Tibial artery (tissue), 4 donors: ENCODE measurements around the gene MAP2K6.

Experiments used
- DNase-seq, 2 donors: peaks; one replicate each; pipeline ENCODE4 v3.0.0-alpha.2; 2019
- H3K27ac ChIP-seq, 2 donors: fragments of 200-600 bp; sonication (generic) in 1 of 2; 1 replicate in 1 of 2; 2 replicates in 1 of 2; pipeline ENCODE4 v1.5.1; 2018 to 2019; ENCODE audit warnings: mild to moderate bottlenecking in 1 of 2
- H3K27me3 ChIP-seq, 2 donors: fragments of 200-600 bp; sonication (generic) in 1 of 2; one replicate each; pipeline versions ENCODE4 v1.5.1 to v1.6.0; 2016 to 2019
- H3K36me3 ChIP-seq, 3 donors: fragments of 200-600 bp; sonication (generic) in 2 of 3; one replicate each; pipeline ENCODE4 v1.5.1; 2016 to 2019; ENCODE audit warnings: mild to moderate bottlenecking in 2 of 3
- H3K4me1 ChIP-seq, 4 donors: fragments of 200-600 bp; sonication (generic) in 2 of 4; 1 replicate in 3 of 4; 2 replicates in 1 of 4; pipeline ENCODE4 v1.5.1; 2016 to 2019
- H3K4me3 ChIP-seq, 2 donors: fragments of 200-600 bp; sonication (generic) in 1 of 2; 1 replicate in 1 of 2; 2 replicates in 1 of 2; pipeline ENCODE4 v1.5.1; 2018 to 2019; ENCODE audit warnings: mild to moderate bottlenecking in 2 of 2
- H3K9me3 ChIP-seq, 3 donors: fragments of 200-600 bp; sonication (generic) in 1 of 3; one replicate each; pipeline ENCODE4 v1.5.1; 2016 to 2019
- intact Hi-C: fragments of 100-400 bp; cut with DNase I; formaldehyde crosslinking; loops from one replicate; pipeline ENCODE4 v1.15.0; 2023; ENCODE audit warnings: low total_unique reads
- TF ChIP-seq, protein P1 (sequence below), 2 experiments: fragments of 200-600 bp in 1 of 2; fragments of 450-650 bp in 1 of 2; IDR thresholded peaks; one replicate each; pipeline ENCODE4 v1.5.1; 2017 to 2019; ENCODE audit warnings: antibody characterized with exemption in 2 of 2, mild to moderate bottlenecking in 1 of 2, moderate library complexity in 1 of 2

The MAP2K6 gene

DNA sequence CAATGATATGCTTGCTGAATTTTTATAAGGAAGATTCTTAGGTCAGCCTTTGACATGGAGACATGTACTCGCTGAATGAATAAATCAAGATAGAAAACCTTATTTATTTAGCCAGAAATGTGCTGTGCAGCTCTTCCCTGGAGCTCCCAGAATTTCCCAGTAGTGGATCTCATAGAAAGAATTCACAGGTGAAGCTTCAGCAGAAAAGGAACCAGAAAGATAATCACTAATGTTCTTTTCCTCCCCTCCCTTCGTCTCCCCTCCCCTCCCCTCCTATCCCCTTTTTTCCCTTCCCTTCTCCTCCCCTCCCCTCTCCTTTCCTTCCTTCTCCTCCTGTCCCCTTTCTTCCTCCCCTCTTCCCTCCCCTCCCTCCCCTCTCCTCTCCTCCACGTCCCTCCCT is 158.2 kb downstream of the MAP2K6 start:
- intact Hi-C loops: no loop called here
- Histone ChIP-seq H3K27ac (no peak overlapping the region), H3K36me3 (no peaks in the 10 kb centered on the region), H3K4me3 (no peak overlapping the region), H3K4me1 (peaks cover 0 to 28% (median 15%) of the 10 kb centered on the region in 4 donors), H3K27me3 (no peaks in the 10 kb centered on the region), H3K9me3 (no peaks in the 10 kb centered on the region)
- DNase-seq: no peak
- TF ChIP-seq, protein P1, sequence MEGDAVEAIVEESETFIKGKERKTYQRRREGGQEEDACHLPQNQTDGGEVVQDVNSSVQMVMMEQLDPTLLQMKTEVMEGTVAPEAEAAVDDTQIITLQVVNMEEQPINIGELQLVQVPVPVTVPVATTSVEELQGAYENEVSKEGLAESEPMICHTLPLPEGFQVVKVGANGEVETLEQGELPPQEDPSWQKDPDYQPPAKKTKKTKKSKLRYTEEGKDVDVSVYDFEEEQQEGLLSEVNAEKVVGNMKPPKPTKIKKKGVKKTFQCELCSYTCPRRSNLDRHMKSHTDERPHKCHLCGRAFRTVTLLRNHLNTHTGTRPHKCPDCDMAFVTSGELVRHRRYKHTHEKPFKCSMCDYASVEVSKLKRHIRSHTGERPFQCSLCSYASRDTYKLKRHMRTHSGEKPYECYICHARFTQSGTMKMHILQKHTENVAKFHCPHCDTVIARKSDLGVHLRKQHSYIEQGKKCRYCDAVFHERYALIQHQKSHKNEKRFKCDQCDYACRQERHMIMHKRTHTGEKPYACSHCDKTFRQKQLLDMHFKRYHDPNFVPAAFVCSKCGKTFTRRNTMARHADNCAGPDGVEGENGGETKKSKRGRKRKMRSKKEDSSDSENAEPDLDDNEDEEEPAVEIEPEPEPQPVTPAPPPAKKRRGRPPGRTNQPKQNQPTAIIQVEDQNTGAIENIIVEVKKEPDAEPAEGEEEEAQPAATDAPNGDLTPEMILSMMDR (IDR thresholded peaks at IDR 0.05): no peak

DNA sequence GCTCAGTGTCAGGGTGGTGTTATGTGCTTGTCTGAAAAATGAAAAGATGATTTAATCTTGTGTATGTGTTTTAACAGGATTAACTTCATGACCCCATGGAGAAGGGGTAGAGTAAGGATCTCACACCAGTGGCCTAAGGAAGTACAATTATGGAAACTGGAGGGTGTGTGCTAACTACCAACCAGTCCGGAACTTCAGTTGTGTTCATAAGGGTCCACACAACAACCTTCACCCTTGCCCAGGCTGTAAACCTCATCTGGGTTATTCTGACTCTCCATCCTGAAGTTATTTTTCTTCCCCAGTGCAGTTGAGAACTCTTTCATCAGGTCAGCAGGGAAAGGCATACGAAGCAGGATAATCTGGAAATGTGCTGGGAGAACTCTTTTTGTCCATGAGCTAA is 158.9 kb downstream of the MAP2K6 start:
- TF ChIP-seq, protein P1 (IDR thresholded peaks at IDR 0.05): no peak
- intact Hi-C loops: no loop called here
- Histone ChIP-seq H3K27me3 (no peaks in the 10 kb centered on the region), H3K36me3 (no peaks in the 10 kb centered on the region), H3K4me1 (peaks cover 0 to 28% (median 15%) of the 10 kb centered on the region in 4 donors), H3K9me3 (no peaks in the 10 kb centered on the region), H3K4me3 (no peak overlapping the region), H3K27ac (no peak overlapping the region)
- no peak for DNase-seq

DNA sequence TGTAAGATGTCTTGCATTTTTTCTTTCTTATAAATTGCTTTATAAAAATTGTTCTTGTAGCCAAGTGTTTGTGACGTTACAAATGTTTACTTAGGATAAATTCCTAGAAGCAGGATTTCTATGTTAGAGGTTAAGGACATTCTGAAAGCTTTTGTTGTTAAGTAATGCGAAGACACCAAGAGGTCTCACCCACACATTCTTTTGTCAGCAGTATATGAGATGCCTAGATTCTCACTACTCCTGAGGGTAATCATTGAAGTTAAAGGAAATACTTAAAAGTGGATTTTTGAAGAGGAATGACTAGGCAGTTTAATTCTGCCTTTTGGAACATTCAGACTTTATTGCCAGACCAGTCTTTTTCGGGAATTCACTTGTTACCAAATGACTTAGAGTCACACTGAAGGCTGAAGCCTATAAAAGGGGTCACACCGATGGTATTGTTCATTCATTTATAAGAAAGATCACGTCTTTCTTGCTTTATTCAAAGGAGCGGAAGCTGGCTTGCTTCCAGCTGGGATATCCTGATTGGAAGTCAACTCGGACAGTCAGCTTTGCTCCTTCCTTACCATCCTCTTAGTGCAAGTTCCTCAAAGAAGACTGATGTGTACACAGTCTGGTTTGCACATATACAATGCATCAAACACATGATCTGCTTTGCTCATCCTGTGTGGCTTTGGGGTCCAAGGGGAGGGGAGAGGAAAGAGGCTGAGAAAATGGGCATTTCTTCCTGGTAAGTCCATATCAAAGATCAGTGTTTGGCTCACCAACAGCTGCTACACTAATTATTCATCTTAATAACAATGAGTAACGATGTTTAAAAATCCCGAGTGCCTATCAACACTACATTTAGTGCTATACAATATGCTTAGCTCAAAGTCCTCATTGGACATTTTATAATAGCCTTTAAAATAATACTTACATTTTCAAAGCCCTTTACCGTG is 160.0 kb downstream of the MAP2K6 start:
- Histone ChIP-seq H3K36me3 (no peaks in the 10 kb centered on the region), H3K27ac (peak overlapping the region; percentile 49 to 50), H3K4me1 (peaks cover 0 to 28% (median 13%) of the 10 kb centered on the region in 4 donors), H3K9me3 (no peaks in the 10 kb centered on the region), H3K27me3 (no peaks in the 10 kb centered on the region), H3K4me3 (no peak overlapping the region)
- TF ChIP-seq, protein P1 (IDR thresholded peaks at IDR 0.05): no peak
- intact Hi-C loops: no loop called here
- no peak for DNase-seq

DNA sequence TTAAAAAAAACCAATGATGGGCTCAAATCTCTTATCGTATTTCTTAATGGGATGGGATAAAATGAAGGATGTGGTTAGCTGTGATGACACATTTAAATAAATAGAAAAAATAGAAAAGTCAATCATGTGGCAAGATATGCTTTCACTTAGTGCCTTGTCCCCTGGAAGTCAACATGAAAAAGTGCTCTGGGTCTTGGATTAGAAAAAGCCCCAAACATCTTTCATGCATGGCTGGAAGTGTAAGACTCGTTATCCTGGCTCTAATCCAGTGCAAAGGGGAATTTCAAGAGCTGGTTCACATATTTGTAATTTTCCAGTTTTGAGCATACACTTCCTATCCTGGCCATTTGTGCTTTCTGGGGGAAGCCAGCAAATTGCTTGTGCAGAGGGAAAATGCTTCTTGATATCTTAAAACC is 160.9 kb downstream of the MAP2K6 start:
- H3K9me3 ChIP-seq: no peaks in the 10 kb centered on the region
- no peak for DNase-seq
- intact Hi-C loops: no loop called here
- no peak overlapping the region for H3K4me3 ChIP-seq
- H3K27ac ChIP-seq: peak overlapping the region; percentile 49 to 50
- H3K36me3 ChIP-seq: no peaks in the 10 kb centered on the region
- no peaks in the 10 kb centered on the region for H3K27me3 ChIP-seq
- TF ChIP-seq, protein P1 (IDR thresholded peaks at IDR 0.05): no peak
- H3K4me1 ChIP-seq: peaks cover 0 to 33% (median 13%) of the 10 kb centered on the region in 4 donors

DNA sequence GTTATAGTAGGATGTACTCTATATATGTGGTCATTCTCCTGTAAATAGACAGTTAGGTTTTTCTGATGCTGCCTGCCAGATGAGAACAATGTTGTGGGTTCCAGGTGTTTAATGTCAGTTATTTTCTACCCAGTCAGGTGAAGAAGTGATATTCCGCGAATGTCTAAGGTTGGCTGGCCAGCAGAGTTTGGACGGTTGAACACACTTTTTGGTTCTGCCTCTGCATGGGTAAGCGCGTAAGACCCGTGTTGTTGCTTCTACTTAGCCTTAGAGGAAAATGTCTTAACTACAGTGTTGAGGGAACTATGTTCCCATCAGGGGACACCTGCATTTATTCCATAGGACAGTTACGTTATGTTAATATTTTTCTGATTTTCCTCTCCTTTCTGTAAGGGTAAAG is 162.6 kb downstream of the MAP2K6 start:
- H3K4me1 ChIP-seq: peaks cover 0 to 46% (median 20%) of the 10 kb centered on the region in 4 donors
- TF ChIP-seq, protein P1 (IDR thresholded peaks at IDR 0.05): no peak
- no peak overlapping the region for H3K4me3 ChIP-seq
- no peak for DNase-seq
- no peaks in the 10 kb centered on the region for H3K36me3 ChIP-seq
- no peaks in the 10 kb centered on the region for H3K27me3 ChIP-seq
- no peaks in the 10 kb centered on the region for H3K9me3 ChIP-seq
- intact Hi-C loops: no loop called here
- H3K27ac ChIP-seq: no peak overlapping the region
